Measurements from ENCODE around the gene NBAS. TPM values are rescaled to one million over a fixed set of nuclear protein-coding genes. Genes with fewer than 3 reads are reported as not detected.
"Not testable (repeated sequence)": the region's sequence is repeated elsewhere in the genome, so short reads cannot be mapped to it uniquely, and the experiment has no call there.

NBAS gene
- total and polyA plus RNA-seq, 2 experiments from 2014 or later = 21.2 to 51.8 TPM

GRCh38 chr2:15446961-15447360 is 114.2 kb downstream of the NBAS start:
- H2AFZ ChIP-seq = no peak overlapping the region
- no peak overlapping the region for H3K27ac ChIP-seq
- 0 out of 2 replicates have a peak, but pooled peaks cover 5% of the 10 kb centered on the region for H3K36me3 ChIP-seq (ENCODE audit: low read depth)
- TF ChIP-seq EZH2phosphoT487 (IDR thresholded peaks at IDR 0.05; ENCODE audit: insufficient read depth, low read depth) = no peak
- no peak for TF ChIP-seq EZH2 (IDR thresholded peaks at IDR 0.05; ENCODE audit: insufficient read depth, poor library complexity, severe bottlenecking)
- no peak overlapping the region for H3K9ac ChIP-seq
- no peaks in the 10 kb centered on the region for H3K9me3 ChIP-seq (ENCODE audit: low read depth)
- no peaks in the 10 kb centered on the region for H3K9me2 ChIP-seq (ENCODE audit: insufficient read depth)
- no peaks in the 10 kb centered on the region for H3K4me1 ChIP-seq (ENCODE audit: insufficient read depth)
- H3K27me3 ChIP-seq (replicated peaks; ENCODE audit: insufficient read depth) = no peaks in the 10 kb centered on the region
- H4K20me1 ChIP-seq (ENCODE audit: insufficient read depth) = no peaks in the 10 kb centered on the region
- in situ Hi-C loops (cut with MboI) = no loop called here
- no peak overlapping the region for H3K4me3 ChIP-seq
- H3F3A ChIP-seq (ENCODE audit: insufficient read depth) = no peaks in the 10 kb centered on the region
- peaks cover 6% of the 10 kb centered on the region; the same call in 1 of the 2 replicates for H3K79me2 ChIP-seq (ENCODE audit: insufficient read depth)
- no peak overlapping the region for H3K4me2 ChIP-seq (ENCODE audit: unreplicated experiment)
- 79 to 82% methylated on average over 4 of the region's 4 CpGs for whole genome bisulfite sequencing, 2 experiments (ENCODE audit: low coverage in 1 of 2, low lambda C conversion rate in 2 of 2, missing lambda C conversion rate in 2 of 2)
- no peak for DNase-seq

GRCh38 chr2:15445891-15446562 is 115.1 kb downstream of the NBAS start:
- Histone ChIP-seq H3K4me3 (no peak overlapping the region), H3K9ac (no peak overlapping the region), H4K20me1 (ENCODE audit: insufficient read depth) (no peaks in the 10 kb centered on the region), H3K9me3 (ENCODE audit: low read depth) (no peaks in the 10 kb centered on the region), H3K27ac (no peak overlapping the region), H3K79me2 (ENCODE audit: insufficient read depth) (peaks cover 6% of the 10 kb centered on the region; the same call in 1 of the 2 replicates), H3K36me3 (ENCODE audit: low read depth) (0 out of 2 replicates have a peak, but pooled peaks cover 5% of the 10 kb centered on the region), H3K9me2 (ENCODE audit: insufficient read depth) (no peaks in the 10 kb centered on the region), H3K27me3 (replicated peaks; ENCODE audit: insufficient read depth) (no peaks in the 10 kb centered on the region), H3K4me2 (ENCODE audit: unreplicated experiment) (no peak overlapping the region), H3F3A (ENCODE audit: insufficient read depth) (no peaks in the 10 kb centered on the region), H2AFZ (no peak overlapping the region), H3K4me1 (ENCODE audit: insufficient read depth) (no peaks in the 10 kb centered on the region)
- 93 to 95% methylated on average over 2 of the region's 2 CpGs for WGBS, 2 experiments (ENCODE audit: low coverage in 1 of 2, low lambda C conversion rate in 2 of 2, missing lambda C conversion rate in 2 of 2)
- TF ChIP-seq EZH2phosphoT487 (IDR thresholded peaks at IDR 0.05; ENCODE audit: insufficient read depth, low read depth) (no peak), EZH2 (IDR thresholded peaks at IDR 0.05; ENCODE audit: insufficient read depth, poor library complexity, severe bottlenecking) (no peak)
- in situ Hi-C loops (cut with MboI) = no loop called here
- DNase-seq = no peak

- H3K36me3 ChIP-seq (ENCODE audit: low read depth); H2AFZ ChIP-seq; H3K9ac ChIP-seq; H3K4me2 ChIP-seq (ENCODE audit: unreplicated experiment); H4K20me1 ChIP-seq (ENCODE audit: insufficient read depth); H3K27me3 ChIP-seq (replicated peaks; ENCODE audit: insufficient read depth); in situ Hi-C loops (cut with MboI); H3K27ac ChIP-seq; H3K9me2 ChIP-seq (ENCODE audit: insufficient read depth); H3K4me1 ChIP-seq (ENCODE audit: insufficient read depth); H3K4me3 ChIP-seq; H3F3A ChIP-seq (ENCODE audit: insufficient read depth); DNase-seq; H3K9me3 ChIP-seq (ENCODE audit: low read depth): not testable (repeated sequence)
- peaks cover 15% of the 10 kb centered on the region for H3K79me2 ChIP-seq (ENCODE audit: insufficient read depth)
- 91 to 96% methylated on average over 22 of the region's 22 CpGs for WGBS, 2 experiments (ENCODE audit: low coverage in 1 of 2, low lambda C conversion rate in 2 of 2, missing lambda C conversion rate in 2 of 2)
These were observed 121.2 kb downstream of the NBAS start for GRCh38 chr2:15439768-15440524.

- H3K9me3 ChIP-seq (ENCODE audit: low read depth); H3K27ac ChIP-seq; H4K20me1 ChIP-seq (ENCODE audit: insufficient read depth); DNase-seq; H3K4me2 ChIP-seq (ENCODE audit: unreplicated experiment); in situ Hi-C loops (cut with MboI); H3K27me3 ChIP-seq (replicated peaks; ENCODE audit: insufficient read depth); H3K4me3 ChIP-seq; H3K9ac ChIP-seq; H2AFZ ChIP-seq; H3K4me1 ChIP-seq (ENCODE audit: insufficient read depth); H3K9me2 ChIP-seq (ENCODE audit: insufficient read depth); H3F3A ChIP-seq (ENCODE audit: insufficient read depth); H3K36me3 ChIP-seq (ENCODE audit: low read depth): not testable (repeated sequence)
- WGBS, 2 experiments (ENCODE audit: low coverage in 1 of 2, low lambda C conversion rate in 2 of 2, missing lambda C conversion rate in 2 of 2) = 94 to 98% methylated on average over 8 to 10 of the region's 10 CpGs
- peaks cover 15% of the 10 kb centered on the region for H3K79me2 ChIP-seq (ENCODE audit: insufficient read depth)
These were observed 121.8 kb downstream of the NBAS start for GRCh38 chr2:15439366-15439765.

Measured in GM23248 (cell line).